ENCODE results near the gene OPCML. TPM values are rescaled to one million over a fixed set of nuclear protein-coding genes. Genes with fewer than 3 reads are reported as not detected.

Gene OPCML
- total RNA-seq, 1 donor from 2014 or later: 4.1 TPM

GRCh38 chr11:132935383-132935782 lies 596.9 kb downstream of the OPCML start:
- TF ChIP-seq CTCF (IDR thresholded peaks at IDR 0.05; ENCODE audit: unreplicated experiment): no peak
- Mint-ChIP-seq H3K27me3 (ENCODE audit: unreplicated experiment) (peaks cover 2% of the 10 kb centered on the region), H3K27ac (ENCODE audit: unreplicated experiment) (no peak overlapping the region), H3K36me3 (ENCODE audit: low read depth, unreplicated experiment) (no peaks in the 10 kb centered on the region), H3K4me3 (ENCODE audit: unreplicated experiment) (no peak overlapping the region), H3K4me1 (ENCODE audit: unreplicated experiment) (no peaks in the 10 kb centered on the region), H3K9me3 (ENCODE audit: unreplicated experiment) (no peaks in the 10 kb centered on the region)
- no peak for DNase-seq (ENCODE audit: low spot score)

- no peaks in the 10 kb centered on the region for H3K36me3 Mint-ChIP-seq (ENCODE audit: low read depth, unreplicated experiment)
- no peak overlapping the region for H3K27ac Mint-ChIP-seq (ENCODE audit: unreplicated experiment)
- no peaks in the 10 kb centered on the region for H3K4me1 Mint-ChIP-seq (ENCODE audit: unreplicated experiment)
- peaks cover 2% of the 10 kb centered on the region for H3K27me3 Mint-ChIP-seq (ENCODE audit: unreplicated experiment)
- TF ChIP-seq CTCF (IDR thresholded peaks at IDR 0.05; ENCODE audit: unreplicated experiment): no peak
- no peak for DNase-seq (ENCODE audit: low spot score)
- no peak overlapping the region for H3K4me3 Mint-ChIP-seq (ENCODE audit: unreplicated experiment)
- no peaks in the 10 kb centered on the region for H3K9me3 Mint-ChIP-seq (ENCODE audit: unreplicated experiment)
Observed at GRCh38 chr11:132933703-132934102, 598.6 kb downstream of the OPCML start.

- peaks cover 1% of the 10 kb centered on the region for H3K4me1 Mint-ChIP-seq (ENCODE audit: unreplicated experiment)
- DNase-seq (ENCODE audit: low spot score): no peak
- no peaks in the 10 kb centered on the region for H3K36me3 Mint-ChIP-seq (ENCODE audit: low read depth, unreplicated experiment)
- no peak overlapping the region for H3K4me3 Mint-ChIP-seq (ENCODE audit: unreplicated experiment)
- no peak overlapping the region for H3K27ac Mint-ChIP-seq (ENCODE audit: unreplicated experiment)
- peaks cover under 1% of the 10 kb centered on the region for H3K27me3 Mint-ChIP-seq (ENCODE audit: unreplicated experiment)
- no peak for TF ChIP-seq CTCF (IDR thresholded peaks at IDR 0.05; ENCODE audit: unreplicated experiment)
- H3K9me3 Mint-ChIP-seq (ENCODE audit: unreplicated experiment): no peaks in the 10 kb centered on the region
Observed at GRCh38 chr11:132925825-132926469, 606.4 kb downstream of the OPCML start.

GRCh38 chr11:132921597-132921996 lies 610.7 kb downstream of the OPCML start:
- Mint-ChIP-seq H3K36me3 (ENCODE audit: low read depth, unreplicated experiment) (no peaks in the 10 kb centered on the region), H3K27me3 (ENCODE audit: unreplicated experiment) (peaks cover 3% of the 10 kb centered on the region), H3K4me1 (ENCODE audit: unreplicated experiment) (peaks cover 4% of the 10 kb centered on the region), H3K9me3 (ENCODE audit: unreplicated experiment) (no peaks in the 10 kb centered on the region), H3K4me3 (ENCODE audit: unreplicated experiment) (no peak overlapping the region), H3K27ac (ENCODE audit: unreplicated experiment) (no peak overlapping the region)
- TF ChIP-seq CTCF (IDR thresholded peaks at IDR 0.05; ENCODE audit: unreplicated experiment): no peak
- DNase-seq (ENCODE audit: low spot score): no peak

GRCh38 chr11:132920451-132921096 lies 611.7 kb downstream of the OPCML start:
- DNase-seq (ENCODE audit: low spot score): no peak
- TF ChIP-seq CTCF (IDR thresholded peaks at IDR 0.05; ENCODE audit: unreplicated experiment): no peak
- Mint-ChIP-seq H3K4me1 (ENCODE audit: unreplicated experiment) (peaks cover 4% of the 10 kb centered on the region), H3K27ac (ENCODE audit: unreplicated experiment) (no peak overlapping the region), H3K9me3 (ENCODE audit: unreplicated experiment) (no peaks in the 10 kb centered on the region), H3K36me3 (ENCODE audit: low read depth, unreplicated experiment) (no peaks in the 10 kb centered on the region), H3K4me3 (ENCODE audit: unreplicated experiment) (no peak overlapping the region), H3K27me3 (ENCODE audit: unreplicated experiment) (peaks cover 3% of the 10 kb centered on the region)
